ENCODE measurements around the gene TRIM44.
"Not testable (repeated sequence)": the region's sequence is repeated elsewhere in the genome, so short reads cannot be mapped to it uniquely, and the experiment has no call there.

The TRIM44 gene

DNA sequence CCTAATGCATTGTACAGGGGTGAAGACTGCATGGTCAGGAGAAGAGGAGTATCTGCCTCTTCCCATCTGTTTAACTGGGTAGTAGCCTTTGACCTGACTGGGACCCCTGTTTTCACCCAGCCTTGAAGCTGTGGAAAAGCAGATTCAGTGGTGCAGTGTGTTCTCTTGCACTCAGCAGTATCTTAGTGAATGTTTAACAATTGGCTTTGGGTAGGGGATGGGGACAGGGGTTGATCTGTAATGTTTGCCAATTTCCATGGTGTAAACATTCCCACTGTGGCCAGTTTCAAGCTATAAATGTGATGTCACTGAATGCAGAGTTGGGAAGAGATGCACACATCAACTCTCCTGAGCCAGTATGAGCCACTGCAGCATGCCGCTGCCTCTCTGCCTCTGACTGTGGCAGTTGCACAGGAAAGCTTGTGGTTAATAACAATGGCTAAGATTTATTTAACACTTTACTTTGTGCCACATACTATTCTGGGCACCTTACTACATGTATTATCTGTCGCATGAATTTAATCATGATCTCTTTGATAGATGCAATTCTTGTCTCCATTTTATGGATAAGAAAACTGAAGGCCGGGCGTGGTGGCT, 28.6 kb upstream of the TRIM44 start:
- no peak for DNase-seq (ENCODE audit: low read depth)

DNA sequence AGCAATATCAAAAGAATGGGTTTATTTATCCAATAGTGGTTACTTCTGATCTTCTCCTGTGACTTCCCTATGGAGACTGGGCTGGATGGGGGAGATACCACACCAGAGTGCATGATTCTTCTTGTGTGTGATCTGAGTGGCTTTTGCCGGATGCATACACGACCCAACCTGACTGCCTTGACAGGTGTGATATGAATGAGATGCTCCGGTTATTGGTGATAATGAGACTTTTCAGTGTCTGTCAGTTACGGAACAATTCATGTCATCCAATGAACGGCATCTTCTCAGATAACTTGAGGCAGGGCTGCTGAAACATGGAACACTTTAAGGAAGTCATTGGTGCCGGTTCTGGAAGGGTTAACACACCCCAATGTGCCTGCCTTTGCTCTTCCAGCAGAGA, 26.6 kb upstream of the TRIM44 start:
- no peak for DNase-seq (ENCODE audit: low read depth)

DNA sequence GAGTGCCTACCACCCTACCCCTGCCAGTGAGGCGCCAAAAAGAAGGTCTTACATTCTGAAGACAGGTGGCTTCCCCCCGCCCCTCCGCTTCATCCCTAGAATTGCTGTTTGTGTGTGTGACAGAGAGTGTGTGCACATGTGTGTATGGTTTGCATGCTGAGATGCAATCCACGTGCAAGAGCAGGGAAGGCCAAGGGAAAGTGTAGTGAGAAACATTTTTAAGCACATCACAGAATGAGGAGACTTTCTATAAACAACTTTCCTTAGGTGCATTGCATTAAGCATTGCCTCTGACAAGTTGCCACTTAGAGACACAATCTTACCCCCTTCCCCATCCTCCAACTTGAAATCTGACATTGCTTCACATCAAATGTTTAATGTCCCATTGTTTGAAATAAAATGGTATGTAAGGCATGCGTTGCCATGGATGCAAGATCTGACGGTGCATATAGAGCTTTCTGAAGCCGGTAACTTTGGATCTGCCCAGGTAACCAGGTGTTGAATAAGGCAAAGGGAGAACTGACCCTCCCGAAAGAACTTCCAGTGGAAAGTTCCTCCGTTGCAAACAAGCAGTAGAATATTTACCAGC, 22.9 kb upstream of the TRIM44 start:
- no peak for DNase-seq (ENCODE audit: low read depth)

DNA sequence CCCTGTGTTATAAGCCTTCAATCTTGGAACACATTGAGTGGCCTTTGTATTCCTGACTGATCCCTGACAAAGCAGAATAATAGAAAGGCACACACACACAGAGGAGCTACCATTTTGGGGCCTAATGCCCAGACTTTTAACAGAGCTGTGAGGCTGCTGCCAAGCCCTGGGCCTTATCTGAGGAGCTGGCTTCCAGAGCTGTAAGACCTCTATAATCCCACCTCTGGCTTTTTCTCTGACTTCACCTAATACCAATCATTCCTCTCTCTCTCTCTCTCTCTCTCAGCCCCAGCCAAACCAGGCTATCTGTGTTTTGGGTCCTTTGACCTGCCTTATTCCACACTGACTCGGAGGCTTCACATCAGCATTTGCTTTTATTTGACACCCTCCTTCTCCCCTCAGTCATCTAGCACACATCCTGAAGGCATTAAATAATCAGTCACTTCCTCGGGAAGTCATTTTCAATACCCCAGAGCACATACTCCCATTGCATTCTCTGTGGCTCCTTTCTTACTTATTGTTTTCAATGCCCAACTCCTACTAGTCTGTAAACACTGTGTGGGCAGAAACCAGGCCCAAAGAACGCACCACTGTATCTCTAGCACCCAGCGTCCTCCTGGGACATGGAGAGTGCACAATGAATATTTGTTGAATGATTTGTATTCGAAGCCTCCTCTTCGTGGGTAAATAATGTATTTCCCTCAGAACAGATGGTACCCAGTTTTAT, 21.2 kb upstream of the TRIM44 start:
- DNase-seq (ENCODE audit: low read depth) = no peak

DNA sequence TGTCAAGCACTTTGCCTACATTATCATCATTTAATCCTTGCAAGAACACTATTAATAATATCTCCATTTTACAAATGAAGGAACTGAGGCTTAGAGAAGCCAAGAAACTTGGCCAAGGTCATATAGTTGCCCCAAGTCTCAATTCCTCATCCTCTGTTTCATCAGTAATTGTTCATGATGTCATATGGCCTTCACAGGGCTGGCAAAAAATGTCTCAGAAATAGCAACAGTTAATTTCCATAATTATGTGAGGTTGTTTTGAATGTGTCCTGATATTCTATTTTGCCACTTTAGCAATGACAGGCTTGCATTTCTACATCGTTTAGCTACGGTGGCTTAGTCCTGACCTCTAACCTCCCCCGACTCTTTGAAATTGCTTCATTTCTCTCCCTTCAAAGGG, 20.6 kb upstream of the TRIM44 start:
- no peak for DNase-seq (ENCODE audit: low read depth)

DNA sequence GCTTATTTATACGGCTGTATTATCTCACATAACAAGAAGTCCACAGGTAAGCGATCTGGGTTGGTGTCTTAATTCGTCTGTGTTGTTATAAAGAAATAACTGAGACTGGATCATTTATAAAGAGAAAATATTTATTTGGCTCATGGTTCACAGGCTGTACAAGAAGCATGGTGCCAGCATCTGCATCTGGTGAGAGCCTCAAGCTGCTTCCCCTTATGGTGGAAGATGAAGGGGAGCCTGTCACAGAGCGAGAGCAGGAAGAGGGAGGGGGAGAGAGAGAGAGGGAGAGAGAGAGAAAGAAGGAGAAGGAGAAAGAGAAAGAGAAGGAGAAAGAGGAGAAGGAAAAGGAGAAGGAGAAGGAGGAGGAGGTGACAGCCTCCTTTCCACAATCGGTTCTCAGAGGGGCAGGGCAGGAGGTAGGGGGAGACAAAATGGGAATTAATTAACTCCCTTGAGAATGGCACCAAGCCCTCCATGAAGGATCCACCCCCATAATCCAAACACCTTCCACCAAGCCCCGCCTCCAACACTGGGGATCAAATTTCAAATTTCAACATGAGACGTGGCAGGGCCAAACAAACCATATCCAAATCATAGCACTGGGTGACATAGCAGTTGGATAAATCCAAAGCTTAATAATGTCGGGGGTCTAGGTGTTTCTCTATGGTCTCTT, 15.0 kb upstream of the TRIM44 start:
- DNase-seq (ENCODE audit: low read depth) = no peak

DNA sequence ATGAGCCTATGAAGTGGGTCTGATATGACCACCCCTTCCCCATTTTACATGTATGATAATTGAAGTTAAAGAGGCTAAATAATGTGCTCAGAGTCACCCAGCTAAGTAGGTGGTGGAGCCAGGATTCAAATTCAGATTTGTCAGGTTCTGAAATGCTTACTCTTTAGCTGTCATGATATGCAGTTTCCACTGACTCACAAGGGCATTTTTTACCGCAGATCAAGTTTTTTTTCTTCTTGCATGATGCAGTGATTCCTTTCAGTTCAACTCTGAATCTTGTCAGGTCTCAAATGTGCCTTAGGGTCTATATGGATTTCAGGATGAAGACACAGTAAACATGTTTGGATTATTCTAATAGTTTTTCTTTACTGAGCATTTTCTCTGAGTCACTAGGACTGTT, 12.6 kb upstream of the TRIM44 start:
- peak; percentile 70 for DNase-seq (ENCODE audit: low read depth)

DNA sequence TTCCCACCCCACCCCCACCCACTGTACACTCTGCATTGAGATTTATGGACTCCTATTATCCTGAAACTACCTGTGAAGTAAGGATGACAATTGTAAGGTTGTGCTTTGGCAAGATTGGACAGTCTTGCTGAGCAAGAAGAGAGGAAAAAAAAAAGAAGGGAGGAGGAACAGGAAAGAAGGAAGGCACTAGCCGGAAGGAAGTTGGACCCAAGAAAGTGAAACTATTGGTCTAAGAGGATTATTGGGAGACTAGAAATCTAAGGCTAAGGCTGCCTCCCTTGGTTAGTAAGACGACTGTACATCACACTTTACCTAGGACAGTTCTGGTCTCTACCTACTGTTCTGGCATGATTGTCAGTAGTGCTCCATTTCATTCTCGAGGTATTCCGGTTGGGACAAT, 12.1 kb upstream of the TRIM44 start:
- DNase-seq (ENCODE audit: low read depth) = no peak

DNA sequence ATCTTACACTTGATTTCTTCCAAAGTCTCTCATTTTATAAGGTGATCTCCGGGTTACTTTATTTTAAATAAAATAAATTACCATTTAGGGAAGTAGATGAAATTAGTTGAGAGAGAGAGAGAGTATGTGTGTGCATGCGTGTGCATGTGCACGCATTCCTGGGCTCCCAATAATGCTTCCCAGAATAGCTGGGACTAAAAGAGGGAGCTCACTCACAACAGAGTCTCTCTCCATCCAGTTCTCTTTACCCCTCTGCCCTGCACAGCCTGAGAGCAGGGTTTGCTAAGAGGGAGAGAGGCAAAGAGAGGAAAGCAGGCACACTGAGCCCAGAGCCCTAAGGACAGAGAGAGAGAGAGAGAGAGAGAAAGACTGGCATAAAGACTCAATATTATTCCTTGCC, 11.3 kb upstream of the TRIM44 start:
- DNase-seq (ENCODE audit: low read depth) = no peak

DNA sequence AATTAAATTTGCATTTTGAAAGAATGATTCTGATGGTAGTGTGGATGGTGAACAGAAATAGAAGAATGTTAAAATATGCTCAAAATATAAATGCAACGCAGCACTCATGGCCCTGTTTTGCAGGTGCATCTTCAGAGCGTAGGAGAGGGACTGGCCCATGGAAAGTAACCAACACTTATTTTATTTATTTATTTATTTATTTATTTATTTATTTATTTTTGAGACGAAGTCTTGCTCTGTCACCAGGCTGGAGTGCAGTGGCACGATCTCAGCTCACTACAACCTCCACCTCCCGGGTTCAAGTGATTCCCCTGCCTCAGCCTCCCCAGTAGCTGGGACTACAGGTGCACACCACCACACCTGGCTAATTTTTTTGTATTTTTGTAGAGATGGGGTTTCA, 9.8 kb upstream of the TRIM44 start:
- DNase-seq (ENCODE audit: low read depth) = not testable (repeated sequence)

DNA sequence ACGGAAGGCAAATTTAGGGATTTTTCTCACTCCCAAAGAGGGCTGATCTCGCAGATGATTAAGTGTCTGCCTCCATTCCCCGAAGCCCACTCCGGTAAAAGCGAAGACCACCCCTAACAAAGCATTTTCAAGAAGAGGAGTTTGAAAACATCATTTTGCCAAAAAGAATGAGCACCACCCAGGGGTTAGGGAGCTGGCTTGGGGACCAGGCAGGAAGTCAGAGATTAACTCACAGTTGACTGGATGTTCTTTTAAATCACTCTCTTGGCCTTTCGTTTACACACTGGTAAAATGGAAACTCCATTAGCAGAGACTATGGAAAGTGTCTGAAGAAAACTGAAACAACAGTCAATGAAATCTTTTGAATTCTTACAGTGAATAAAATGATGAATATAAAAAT, 7.9 kb upstream of the TRIM44 start:
- no peak for DNase-seq (ENCODE audit: low read depth)

DNA sequence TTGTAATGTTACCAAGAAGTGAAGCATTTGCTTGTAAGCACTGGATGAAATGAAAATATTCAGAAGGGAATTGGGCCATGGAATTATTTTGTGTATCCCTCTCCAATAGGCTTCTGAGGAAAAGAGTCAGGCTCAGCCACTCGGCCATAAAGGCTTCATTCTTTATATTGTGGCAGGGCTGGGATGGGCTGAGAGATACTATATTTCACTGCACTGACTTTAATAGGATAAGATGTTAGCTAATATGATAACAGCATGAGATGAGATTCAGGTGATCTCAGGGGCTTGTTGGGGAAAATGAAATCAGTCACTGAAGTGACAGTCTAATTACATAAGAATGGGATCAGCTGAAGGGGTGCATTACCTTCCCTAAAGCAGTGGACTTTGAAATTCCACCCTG, 7.3 kb upstream of the TRIM44 start:
- no peak for DNase-seq (ENCODE audit: low read depth)

DNA sequence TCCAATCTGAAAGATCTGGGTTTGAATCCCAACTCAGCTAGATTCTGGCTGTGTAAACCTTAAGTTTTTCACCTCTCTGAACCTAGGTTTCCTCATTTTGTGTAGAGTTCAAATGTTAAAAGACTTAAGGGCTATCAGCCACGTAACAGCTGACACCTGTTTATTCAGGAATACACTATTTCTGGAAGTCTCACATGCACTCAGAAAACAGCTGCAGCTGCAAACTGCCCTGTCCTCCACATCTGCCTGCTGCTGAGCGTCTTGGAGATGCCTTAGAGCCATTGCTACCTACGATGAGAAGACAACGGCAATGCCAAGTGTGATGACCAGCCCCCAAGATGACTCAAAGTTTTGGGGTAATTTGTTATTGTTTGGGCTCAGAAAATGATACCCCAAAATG, 6.7 kb upstream of the TRIM44 start:
- no peak for DNase-seq (ENCODE audit: low read depth)

DNA sequence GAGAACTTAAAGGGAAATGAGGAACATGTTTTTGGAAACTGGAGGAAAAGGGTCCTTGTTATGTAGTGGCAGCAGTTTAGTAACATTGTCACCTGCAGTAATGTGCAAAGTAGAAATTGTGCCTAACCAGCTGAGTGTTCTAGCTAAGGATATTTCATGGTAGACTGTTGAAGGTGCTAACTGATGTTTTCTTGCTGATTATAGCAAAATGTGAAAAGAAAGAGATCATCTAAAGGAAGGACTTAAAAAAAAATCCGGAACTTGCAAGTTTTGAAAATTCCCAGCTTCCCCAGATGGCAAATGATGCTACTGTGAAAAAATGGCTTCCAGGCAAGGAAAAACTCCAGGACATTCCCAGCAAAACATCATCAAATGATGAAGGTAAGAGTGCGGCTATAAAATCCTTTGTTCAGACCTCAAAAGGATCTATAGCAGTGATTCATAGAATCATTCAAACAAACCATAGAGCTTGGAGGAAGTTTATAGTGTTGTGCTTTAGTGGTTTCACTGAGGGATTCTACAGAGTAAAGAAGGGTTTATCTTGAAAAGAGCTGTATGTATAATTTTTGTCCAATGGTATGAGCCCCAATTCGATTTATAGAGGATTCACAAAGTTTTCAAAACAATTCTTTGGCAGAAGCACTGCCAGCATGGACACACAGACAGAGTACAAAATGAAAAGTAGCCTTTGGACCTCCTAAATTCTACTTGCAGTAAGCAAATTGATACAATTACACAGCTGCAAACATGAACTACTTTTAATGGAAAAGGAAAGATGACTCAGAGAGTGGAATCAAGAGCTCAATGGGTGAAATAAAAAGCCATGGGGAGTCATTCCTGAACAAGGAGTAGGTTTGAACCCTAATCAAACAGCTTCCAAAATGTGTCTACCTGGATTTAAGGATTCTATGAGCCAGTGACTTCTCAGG, 4.3 kb upstream of the TRIM44 start:
- DNase-seq (ENCODE audit: low read depth) = peak; percentile 32

DNA sequence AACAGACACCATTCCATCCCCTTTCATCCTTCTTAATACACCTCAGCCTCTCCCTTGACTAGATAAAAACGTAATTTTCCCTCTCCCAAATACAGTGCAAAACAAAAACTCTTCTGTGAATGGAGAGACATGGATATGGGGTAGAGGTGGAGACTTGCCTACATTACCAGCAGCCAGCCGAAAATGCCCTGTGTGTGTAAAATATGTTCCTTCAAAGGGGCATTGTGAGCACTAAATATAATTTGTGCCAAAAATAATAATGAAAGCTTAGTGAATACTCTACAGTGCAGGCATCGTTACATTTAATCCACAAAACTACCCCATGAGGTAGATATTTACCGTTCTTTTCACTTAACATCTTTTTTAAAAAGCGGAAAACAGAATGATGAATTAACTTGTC, 1.0 kb upstream of the TRIM44 start:
- no peak for DNase-seq (ENCODE audit: low read depth)

DNA sequence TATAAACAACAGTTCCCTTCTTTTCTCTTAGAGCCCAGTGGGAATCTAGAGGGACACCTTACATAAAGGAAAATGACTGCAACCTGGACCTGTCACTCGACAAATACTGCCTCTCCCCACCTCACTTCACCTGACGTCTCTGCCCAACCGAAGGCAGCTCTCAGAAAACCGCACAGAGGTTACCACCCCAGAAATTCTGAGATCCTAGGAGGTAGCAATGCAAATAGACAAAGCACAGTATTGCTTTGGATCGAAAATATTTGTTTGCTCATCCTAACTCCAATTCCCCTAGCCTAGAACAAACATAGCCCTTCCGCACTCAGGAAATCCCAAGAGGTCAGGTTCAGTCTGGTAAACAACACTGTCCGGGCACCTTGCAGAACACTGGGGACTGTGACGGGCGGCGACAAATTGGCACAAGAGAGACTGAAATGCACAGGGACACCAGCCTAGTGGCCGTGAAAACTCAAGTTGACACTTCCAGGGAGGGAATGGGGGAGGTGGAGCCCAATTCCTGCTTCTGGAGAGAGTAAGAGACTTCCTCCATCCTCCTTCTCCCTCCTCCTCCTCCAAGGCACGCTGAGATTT, 420 bp upstream of the TRIM44 start:
- no peak for DNase-seq (ENCODE audit: low read depth)

DNA sequence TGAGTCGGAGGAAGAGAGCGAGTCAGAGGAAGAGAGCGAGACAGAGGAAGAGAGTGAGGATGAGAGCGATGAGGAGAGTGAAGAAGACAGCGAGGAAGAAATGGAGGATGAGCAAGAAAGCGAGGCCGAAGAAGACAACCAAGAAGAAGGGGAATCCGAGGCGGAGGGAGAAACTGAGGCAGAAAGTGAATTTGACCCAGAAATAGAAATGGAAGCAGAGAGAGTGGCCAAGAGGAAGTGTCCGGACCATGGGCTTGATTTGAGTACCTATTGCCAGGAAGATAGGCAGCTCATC, 780 bp downstream of the TRIM44 start:
- no peak for DNase-seq (ENCODE audit: low read depth)

DNA sequence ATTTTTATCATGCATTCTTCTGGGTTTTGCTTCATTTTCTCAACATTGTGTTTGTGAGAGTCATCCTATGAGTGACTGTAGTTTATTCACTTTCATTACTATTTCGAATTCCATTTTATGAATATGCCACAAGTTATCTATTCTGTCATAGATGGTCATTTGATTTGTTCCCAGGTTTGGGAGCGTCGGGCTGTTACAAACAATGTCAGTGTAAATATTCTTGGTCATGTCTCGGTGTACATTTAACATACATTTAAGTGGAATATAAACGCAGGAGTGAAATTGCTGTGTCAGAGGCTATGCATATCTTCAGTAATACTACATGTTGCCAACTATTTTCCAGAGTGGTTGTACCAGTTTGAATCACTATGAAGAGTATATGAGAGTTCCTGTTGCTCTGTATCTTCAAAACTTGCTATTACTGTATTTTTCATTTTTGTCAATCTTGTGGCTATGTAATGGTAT, 2.4 kb downstream of the TRIM44 start:
- peak; percentile 58 for DNase-seq (ENCODE audit: low read depth)

DNA sequence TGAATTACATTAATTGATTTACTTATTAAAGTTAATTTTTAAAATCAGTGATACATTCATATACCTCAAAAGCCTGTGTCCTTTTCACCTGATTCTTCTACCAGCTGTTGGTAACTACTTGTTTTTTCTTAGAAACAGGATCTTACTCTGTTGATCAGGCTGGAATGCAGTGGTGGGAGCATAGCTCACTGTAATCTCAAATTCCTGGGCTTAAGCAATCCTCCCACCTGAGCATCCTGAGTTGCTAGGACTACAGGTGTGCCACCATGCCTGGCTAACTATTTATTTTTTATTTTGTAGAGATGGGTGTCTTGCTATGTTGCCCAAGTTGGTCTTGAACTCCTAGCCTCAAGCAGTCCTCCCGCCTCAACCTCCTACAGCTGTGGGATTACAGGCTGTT, 4.7 kb downstream of the TRIM44 start:
- no peak for DNase-seq (ENCODE audit: low read depth)

DNA sequence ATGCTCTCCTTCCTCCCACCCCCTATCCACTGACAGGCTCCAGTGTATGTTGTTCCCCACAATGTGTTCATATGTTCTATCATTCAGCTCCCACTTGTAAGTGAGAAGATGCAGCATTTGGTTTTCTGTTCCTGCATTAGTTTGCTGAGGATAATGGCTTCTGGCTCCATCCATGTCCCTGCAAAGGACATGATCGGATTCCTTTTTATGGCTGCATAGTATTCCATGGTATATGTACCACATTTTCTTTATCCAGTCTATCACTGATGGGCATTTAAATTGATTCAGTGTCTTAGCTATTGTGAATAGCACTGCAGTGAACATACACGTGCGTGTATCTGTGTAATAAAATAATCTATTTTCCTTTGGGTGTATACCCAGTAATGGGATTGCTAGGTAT, 5.8 kb downstream of the TRIM44 start:
- DNase-seq (ENCODE audit: low read depth) = not testable (repeated sequence)

DNA sequence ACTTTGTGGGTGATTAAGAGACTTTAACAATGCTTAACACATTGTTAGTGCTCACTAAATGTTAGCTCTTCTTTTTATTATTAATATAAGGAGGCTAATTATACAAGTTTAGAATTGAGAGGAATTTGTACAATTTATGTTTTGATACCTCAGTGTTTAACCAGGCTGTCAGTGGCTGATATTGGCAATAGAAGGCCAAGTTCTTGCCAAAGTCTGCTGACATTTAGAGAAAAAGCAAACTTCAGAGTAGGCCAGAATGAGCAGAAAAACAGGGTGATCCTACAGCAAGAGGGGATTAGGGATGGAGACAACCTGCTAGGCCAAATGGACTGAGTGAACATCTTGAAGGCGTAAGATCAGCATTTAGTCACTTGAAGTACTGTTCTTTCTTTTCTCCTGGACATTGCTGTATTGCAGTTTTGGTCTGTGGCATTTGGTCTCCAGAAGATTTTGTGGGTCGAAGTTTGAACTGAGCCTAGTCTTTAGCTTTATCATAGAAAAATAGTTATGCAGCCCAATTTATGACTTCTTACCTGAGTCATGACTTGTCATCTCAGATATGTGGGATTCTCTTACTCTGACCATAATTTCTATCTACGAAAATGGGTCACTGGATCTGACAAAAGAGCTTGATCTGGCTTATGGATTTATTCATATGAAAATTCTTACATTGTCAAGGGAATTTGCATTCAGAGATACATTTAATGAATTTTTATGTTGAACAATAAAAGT, 9.0 kb downstream of the TRIM44 start:
- DNase-seq (ENCODE audit: low read depth) = peak; percentile 61
